ENCODE results near the gene NFKB1.

DNA sequence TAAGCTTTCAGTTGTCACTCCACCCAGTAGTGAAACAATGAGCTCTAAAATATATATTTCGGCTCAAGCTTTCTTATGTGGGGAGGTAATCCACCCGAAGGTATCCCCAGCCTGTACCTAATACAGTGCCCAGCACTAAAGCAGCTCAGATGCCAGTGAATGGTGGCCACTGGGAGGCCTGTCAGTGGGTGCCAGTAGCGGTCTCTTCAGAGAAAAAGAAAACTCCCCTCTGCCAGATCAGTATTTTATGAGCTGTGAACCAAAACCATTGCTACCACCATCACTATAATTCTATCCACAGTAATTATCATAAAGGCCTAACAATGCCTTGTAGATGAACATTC lies 835 bp upstream of the NFKB1 start:
- TF ChIP-seq, protein P1, sequence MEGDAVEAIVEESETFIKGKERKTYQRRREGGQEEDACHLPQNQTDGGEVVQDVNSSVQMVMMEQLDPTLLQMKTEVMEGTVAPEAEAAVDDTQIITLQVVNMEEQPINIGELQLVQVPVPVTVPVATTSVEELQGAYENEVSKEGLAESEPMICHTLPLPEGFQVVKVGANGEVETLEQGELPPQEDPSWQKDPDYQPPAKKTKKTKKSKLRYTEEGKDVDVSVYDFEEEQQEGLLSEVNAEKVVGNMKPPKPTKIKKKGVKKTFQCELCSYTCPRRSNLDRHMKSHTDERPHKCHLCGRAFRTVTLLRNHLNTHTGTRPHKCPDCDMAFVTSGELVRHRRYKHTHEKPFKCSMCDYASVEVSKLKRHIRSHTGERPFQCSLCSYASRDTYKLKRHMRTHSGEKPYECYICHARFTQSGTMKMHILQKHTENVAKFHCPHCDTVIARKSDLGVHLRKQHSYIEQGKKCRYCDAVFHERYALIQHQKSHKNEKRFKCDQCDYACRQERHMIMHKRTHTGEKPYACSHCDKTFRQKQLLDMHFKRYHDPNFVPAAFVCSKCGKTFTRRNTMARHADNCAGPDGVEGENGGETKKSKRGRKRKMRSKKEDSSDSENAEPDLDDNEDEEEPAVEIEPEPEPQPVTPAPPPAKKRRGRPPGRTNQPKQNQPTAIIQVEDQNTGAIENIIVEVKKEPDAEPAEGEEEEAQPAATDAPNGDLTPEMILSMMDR (IDR thresholded peaks at IDR 0.05; ENCODE audit: low read depth, low read length) = peak; percentile 24; the same call in 1 of the 2 replicates
- TF ChIP-seq EZH2phosphoT487 (IDR thresholded peaks at IDR 0.05; ENCODE audit: low read depth) = no peak
